OCI-M2 (cell line): ENCODE results near the gene CLEC4F.

Experiments used
- DNase-seq: peaks from one replicate; lab custom pipeline; 2025; ENCODE audit not compliant: unreplicated experiment; lab: John Stamatoyannopoulos, UW

CLEC4F gene

DNA sequence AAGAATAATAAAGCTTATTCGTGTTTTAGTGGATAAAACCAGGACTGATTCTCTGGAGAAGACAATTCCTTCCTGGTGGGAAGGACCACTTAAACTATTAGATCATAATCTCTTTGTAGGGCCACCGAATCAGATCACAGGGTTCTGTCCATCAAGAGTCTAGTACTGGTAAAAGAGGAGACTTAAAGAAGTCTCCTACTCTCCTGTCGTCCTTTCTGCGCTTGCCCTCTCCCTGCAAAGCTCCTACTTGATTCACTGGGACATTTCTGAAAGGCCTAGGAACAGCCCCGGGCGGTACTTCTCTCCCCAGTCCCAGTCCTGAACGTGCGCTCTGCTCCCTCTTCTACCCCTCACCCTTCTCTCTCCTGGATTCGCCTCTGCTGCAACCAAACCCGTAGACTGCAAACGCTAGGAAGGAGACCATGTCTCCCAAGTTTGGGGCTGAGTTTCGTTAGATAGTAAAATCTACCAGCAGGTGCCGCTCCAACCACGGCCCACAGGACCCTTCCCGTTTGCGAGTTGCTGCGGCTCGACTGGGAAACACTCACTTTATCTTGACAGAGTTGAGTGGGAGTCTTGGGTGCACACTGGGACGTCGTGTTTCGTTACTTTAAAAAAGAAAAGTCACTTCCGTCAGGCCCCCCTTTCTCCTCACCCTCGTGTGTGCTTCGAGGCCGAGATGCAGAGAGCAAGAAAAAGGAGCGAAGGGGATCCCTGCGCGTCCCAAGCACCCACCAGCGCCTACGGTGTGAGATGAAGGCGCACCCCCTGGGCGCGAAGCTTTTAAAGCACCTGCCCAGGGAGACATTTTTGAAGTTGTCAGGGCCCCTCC is 30.9 kb downstream of the CLEC4F start:
- no peak for DNase-seq

DNA sequence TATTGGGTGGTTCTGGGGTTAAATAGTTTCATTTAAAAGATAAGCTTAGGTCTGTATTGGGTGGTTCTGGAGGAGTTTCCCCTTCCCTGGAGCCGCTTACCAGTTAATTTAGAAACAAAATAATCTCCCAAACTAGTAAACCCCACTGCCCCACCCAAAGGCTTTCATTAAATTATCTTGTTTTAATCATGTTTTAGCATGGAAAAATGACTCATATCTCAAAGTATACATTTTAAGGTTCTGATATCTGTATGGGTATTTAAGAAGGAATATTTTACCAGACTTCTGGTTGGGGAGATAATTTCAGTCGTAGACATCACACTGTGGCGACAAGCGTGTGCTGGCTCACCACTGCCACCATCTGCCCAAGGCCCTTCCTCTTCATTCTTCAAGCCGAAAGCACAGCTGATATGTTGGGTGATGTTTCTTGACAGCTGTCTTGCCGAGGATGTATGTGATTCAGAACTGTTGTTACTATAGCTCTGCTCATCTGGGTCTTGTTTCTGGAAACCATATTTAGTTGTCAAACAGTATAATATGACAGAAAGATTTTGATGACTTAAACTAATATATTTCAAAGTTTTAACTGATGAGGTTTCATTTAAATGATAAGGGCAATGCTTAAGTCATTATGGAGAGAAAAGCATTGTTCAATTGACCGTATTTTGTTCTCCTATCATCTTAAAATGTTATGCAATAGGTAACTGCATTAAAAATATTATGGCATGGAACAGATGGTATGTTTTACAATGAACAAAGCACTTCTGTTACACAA is 35.1 kb downstream of the CLEC4F start:
- DNase-seq = no peak

DNA sequence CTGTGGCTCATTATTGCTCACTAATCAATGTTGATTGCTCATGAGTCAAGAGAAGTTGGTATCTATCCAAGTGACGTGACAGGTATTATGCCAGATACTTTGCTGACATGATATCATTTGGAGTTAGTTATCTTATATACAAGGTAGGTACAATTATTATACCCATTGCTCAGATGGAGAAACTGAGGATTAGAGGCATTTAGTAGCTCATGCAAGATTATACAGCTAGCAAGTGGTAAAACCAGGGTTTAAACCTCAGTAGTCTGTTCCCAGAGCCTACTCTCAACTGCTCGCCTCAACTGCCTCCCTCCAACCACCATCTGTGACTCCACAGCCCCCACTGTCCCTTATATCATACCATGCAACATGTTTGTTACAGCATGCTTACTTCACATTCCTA is 36.1 kb downstream of the CLEC4F start:
- no peak for DNase-seq

DNA sequence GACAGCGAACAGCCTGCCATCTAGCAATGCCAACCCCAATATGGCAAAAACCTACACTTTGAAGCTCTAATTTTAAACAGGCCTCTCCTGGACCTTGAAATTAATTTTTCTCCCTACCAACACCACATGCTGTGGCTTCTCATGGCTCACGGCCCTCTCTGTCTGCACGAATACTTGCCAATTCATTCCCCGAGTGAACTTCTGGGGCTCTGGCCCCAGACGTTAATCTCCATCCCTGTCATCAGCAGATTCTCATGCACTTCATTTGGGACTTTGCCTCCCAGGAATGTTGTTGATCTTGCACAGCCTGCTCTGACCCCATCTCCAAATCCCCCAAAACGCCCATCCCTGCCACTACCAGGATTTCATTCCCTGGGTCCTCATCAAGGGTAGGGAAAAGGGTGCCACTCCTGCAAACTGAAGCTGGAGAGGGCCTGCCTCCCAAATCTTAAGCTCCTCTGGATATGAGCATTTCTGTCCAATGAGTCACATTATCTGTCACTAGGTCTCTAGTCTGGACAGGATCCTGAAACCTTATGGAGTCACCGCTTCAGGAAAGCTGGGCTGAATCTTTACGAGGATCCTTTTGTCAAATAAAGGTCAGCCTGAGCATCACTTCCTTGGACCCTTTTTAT is 40.4 kb downstream of the CLEC4F start:
- no peak for DNase-seq

DNA sequence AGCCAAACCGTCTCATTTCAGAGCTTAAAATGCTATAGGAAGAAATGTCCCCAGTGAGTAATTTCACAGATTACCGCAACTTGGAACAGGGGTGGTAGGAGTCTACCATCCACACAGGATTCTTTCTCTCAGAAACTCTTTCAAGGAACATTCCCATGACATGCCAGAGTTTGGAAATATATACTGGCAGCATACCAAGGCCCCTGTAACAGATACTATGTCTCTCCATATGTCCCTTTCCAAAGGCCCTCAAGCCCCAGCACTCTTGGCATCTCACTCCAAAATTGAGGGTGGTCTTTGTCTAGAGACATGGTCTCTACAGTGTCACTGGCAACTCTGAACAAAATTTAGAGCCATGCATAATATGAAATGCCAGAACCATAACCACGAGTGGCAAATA is 40.9 kb downstream of the CLEC4F start:
- DNase-seq = no peak

DNA sequence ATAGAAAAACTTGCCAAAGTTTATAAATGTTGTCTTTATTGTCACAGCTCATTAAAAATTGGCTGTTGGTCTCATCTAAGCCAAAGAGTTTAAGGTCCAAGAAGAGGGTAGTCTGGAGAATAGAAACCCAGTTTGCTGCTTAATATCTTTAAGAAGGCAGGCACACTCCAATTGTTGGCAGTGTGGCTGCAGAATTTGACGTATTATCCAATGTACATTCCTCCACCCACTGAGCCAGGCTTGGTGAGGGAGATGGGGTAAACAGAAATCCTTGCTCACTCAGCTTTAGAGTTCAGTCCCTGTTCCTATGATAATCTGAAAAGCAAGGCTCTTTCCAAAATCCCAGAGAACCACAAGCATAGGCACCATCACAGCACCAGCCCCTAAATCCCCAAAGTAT is 41.7 kb downstream of the CLEC4F start:
- DNase-seq = no peak

DNA sequence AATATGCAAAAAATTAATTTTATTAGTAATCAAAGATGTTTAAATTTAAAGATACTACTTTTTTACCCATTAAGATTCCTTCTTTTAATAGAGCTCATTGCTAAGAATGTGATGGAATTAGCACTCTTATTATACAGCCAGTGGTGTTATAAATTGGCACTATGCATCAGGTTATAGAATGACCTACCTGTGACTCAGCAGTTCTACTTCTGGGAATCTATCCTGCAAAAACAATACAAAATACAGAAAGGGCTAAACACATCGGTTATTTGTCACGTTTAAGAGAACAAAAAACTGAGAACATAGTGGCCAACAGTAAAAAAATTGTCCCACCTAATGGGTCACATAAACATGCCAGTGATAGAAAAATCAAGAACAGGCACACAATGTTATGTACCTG is 42.9 kb downstream of the CLEC4F start:
- DNase-seq = no peak

DNA sequence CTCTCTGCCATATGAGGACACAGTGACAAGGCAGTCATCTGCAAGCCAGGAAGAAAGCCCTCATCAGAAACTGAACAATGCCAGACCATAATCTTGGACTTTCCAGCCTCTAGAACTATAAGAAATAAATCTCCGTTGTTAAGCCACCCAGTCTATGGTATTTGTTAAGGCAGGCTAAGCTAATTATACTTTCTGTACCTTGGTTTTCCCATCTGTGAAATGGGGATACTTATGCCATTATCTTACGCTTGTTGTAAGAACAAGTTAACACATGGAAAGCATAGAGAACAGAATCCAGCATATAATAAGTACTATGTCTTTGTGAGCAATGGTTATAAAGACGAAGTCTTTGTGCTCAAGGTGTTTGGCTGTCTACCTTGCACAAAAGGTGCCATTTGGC is 44.1 kb downstream of the CLEC4F start:
- DNase-seq = no peak

DNA sequence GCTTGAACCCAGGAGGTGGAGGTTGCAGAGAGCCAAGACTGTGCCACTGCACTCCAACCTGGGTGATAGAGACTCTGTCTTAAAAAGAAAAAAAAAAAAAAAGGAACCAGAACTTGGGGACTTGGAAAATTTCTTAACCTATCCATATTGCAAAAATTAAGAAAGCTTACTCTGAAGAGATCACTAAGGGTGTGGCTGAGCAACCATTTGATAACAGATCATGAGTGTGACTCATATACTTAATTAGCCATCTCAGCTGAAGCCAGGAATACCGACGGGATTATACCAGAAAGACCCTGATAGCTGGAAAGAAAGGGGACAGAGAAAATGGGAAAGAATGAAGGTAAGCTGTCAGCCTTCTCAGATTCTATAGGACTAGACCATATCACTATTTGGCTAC is 45.3 kb downstream of the CLEC4F start:
- DNase-seq = no peak

DNA sequence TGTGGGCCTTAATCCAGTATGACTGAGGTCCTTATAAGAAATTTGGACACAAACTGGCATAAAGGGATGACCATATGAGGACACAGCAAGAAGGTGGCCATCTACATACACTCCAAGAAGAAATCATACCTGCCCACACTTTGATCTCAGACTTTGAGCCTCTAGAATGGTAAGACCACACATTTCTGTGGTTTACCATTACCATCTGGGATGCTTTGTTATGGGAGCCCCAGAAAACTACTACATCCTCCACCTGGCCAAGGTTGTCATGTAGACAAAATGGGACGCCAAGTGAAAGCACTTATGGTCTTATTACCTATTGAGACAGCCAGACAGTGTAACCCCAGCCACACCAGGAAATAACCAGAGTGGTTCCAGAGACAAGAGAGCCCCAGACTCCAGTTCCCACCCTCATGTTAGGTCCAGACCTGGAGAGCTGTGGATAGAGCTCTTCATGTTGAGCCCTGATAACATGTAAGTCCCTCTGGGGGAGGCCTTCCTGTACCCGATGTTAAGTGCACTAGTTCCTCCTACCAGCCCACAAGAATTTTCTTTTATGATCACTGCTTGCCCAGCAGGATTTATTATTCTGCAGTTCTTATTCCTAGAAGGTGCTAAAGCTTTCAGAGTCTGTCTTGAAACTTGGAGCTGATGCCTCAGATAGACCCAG is 47.8 kb downstream of the CLEC4F start:
- DNase-seq = no peak

DNA sequence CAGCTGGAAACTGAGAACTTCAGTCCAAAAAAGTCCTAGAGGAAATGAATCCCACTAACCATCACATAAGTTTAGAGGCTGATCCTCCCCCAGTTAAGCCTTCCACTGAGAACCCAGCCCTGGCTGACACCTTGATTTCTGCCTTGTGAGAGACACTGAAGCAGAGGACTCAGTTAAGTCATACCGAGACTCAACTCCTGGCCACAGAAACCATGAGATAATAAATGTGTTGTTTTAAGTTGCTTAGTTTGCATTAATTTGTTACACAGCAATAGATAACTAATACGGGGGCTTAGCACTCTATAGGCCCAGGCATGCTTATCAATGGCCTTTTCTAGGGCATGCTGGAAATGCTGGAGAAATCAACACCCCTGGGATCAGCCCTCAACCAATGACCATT is 49.0 kb downstream of the CLEC4F start:
- no peak for DNase-seq

DNA sequence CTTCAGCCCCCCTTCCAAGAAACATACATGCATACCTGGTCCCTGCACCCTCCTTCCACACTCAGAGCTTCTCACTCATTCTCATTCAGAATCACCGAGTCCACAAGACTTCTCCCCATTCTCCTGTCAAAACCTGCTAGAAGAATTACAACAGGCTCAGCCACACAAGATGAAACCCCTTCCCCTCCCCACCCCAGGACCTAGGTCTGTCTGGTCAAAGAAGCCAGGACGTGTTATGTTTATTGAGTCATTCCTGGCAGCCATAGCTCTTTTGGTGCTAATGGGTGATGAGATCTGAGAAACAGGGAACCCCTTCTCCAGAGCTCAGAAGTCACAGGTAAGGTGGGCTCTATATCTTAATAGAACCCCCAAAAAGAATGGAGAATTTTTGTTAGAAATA is 50.9 kb downstream of the CLEC4F start:
- DNase-seq = no peak

DNA sequence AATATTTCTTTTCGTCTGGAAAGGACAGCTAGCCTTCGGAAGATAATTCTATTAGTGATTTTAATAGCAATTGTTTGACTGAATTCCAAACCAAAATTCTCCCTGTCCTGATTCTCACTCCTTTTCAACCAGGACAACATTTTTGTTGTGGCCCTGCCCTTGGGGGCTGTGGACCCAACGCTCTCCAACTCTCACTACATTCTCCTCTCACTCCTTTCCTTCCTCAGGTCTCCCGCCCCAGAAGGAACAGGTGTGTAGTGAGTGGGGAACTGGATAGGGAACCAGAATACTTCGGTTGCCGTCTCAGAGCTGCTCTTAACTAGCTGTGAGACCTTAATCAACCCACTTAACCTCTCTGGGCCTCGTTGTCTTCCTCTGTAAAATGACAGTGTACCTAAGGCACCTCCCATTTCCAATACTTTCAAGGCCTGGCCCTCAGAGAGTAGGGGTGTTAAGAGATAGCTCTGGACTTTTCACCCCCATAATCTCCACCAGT is 51.8 kb downstream of the CLEC4F start:
- no peak for DNase-seq

DNA sequence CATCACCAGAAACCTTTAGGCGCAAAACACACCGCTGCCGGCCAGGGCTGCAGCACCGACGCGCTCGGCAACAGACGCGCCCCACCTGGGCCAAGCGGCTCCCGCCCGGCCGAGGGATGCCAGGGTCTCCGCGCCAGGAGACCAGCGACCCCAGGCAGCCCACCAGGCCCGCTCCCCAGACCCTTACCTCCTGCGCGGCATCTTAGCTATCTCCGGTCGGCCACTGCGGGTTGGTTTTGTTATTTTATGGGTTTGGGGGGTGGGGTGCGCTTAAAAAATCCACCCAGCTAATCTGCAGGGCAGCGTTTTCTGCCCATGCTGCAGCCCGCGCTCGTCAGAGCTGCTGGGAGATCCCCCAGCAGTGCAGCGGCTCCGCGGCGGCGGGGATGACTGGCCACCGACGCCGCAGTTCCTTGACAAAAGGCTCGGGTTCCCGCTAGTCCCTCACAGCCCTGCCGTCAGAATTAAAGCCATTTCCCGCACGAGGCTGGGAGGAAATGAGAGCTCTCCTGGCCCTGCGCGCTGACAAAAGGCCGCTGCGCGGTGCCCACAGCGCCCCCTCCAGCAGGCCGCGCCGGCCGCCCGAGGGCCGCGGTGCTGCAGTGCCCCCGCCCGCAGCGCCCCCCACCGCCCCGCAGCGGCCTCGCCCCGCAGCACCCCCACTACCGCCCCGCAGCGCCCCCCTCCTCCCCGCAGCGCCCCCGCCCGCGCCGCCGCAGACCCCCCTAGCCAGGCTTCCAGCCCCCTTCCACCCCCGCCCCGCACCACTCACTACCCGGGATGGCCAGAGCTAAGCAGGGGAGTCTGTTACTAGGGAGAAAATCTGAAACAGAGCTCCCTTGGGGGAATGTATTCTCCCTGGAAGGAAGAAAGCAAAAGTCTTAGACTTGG is 52.5 kb downstream of the CLEC4F start, which contains the start of gene ADD2:
Gene ADD2 (minus strand): TSS at position 502 of the 891 bp plus-strand sequence. CDS start 61,792 bp downstream, outside the sequence.
- no peak for DNase-seq

DNA sequence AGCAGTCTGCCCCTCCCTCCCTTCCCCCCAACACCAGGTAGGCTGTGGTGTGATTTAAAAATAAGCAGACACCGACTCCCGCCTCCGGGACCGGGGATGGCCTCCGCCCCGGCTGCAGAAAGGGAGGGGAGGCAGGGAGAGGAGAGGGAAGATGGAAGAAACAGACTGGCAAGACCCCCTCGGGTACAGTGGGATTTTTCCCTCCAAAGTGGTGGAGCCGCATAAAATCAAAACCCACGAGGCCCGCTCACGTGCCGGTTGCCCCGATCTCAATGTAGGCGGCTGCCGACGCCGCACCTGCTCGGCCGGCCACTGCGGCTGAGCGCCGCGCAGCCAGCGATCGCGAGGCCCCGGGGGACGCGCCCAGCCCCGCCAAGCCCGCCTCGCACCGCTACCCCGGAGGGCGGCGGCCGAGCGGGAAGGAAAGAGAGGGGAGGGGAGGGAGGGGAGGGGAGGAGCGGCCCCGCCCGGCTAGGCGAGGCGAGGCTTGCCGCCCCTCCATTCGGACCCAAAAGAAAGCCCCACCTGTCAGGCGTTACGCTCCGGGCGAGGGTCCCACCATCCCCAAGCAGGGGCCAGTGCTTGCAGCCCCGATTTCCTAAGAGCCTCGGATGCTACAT is 53.2 kb downstream of the CLEC4F start:
- DNase-seq = no peak

DNA sequence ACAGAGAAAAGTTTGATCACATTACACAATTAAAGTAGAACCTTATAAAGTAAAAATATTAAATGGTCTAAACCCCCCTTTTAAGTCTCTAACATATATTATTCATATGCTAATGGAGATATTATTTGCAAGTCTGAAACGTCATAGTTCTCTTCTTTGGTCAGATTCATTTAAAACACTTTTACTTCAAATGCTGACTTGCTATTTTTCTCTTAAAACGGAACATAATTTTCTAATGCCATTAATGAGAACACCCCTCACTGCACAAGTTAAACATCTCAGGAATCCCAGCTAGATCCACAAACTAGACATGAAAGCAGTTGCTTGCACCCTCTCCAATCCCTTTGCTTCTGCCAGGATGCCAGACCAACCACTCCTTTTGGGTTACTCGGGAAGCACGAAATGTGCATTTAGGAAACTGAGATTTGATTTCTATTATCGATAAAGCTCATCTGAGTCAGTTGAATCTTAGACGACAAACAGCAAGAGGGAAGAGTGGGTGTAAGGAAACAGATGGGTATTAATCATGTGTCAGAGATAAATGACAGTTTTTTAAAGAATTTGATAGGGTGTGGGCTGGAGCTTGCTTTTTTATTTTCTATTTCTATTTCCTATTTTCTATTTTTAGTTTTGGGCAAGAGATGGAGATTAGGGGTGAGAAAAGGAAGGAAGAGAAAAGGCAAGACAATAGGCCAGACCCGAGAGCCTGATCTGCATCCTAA is 53.9 kb downstream of the CLEC4F start:
- DNase-seq = no peak

DNA sequence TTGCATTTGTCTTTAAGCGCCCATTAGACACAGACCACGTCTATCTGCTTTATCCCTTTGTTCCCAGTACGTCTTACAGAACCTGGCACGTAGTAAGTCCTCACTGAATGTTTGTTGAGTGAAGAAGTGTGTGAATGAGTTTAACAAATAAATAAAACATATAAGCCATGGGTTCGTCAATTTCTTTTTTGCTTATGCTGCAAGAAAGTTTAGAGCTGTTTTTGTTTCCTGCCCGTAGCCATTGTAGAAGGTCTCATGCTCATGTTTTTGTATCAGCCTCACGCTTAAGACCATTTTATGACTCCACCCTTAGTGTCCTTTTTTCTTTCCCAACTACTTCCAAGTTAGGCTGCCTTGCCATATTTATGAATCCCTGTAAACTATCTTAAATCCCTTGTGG is 54.9 kb downstream of the CLEC4F start:
- DNase-seq = no peak

DNA sequence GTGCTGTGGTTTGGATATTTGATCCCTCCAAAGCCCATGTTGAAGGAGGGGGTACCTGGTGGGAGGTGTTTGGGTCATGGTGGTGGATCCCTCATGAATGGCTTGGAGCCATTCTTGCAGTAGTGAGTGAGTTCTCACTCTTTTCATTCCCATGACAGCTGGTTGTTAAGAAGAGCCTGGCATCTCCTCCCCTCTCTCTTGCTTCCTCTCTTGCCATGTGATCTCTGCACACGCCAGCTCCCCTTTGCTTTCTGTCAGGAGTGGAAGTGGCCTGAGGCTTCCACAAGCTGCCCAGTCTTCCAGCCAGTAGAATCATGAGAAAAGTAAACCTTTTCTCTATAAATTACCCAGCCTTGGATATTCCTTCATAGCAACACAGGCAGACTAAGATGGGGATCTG is 61.0 kb downstream of the CLEC4F start:
- no peak for DNase-seq
